GM18951 (cell line): ENCODE results near the gene FAM241A.
"Not testable (repeated sequence)": the region's sequence is repeated elsewhere in the genome, so short reads cannot be mapped to it uniquely, and the experiment has no call there.

Experiments used
- POLR2A ChIP-seq: IDR thresholded peaks from 4 replicates; pipeline ENCODE4 v1.6.1; 2011; ENCODE audit warnings: mild to moderate bottlenecking; ENCODE audit not compliant: insufficient read length, insufficient read depth; ENCODE audit errors: extremely low read depth
- in situ Hi-C: fragments of 300-500 bp; cut with MboI; formaldehyde crosslinking; loops from one replicate; pipeline ENCODE4 v1.12.0; 2022; ENCODE audit warnings: low sequenced_read_pairs, mixed read lengths, inconsistent platforms; ENCODE audit not compliant: unreplicated experiment

The FAM241A gene

GRCh38 chr4:112144546-112145325, 518 bp upstream of the FAM241A start:
- in situ Hi-C loops, result no loop called here
- no peak for TF ChIP-seq POLR2A

- in situ Hi-C loops, result no loop called here
Measured at GRCh38 chr4:112145790-112146501, 692 bp downstream of the FAM241A start.

GRCh38 chr4:112146502-112146813, 1.2 kb downstream of the FAM241A start:
- in situ Hi-C loops, result no loop called here
- TF ChIP-seq POLR2A, result no peak

More at GRCh38 chr4:112145790-112146501, 692 bp downstream of the FAM241A start:
- TF ChIP-seq POLR2A, result no peak

GRCh38 chr4:112147697-112148096, 2.4 kb downstream of the FAM241A start:
- TF ChIP-seq POLR2A, result no peak
- in situ Hi-C loops, result no loop called here

GRCh38 chr4:112150920-112151319, 5.7 kb downstream of the FAM241A start:
- in situ Hi-C loops, result no loop called here
- TF ChIP-seq POLR2A, result no peak

GRCh38 chr4:112152521-112152920, 7.3 kb downstream of the FAM241A start:
- in situ Hi-C loops, result no loop called here
- TF ChIP-seq POLR2A, result no peak

GRCh38 chr4:112153211-112153791, 8.0 kb downstream of the FAM241A start:
- TF ChIP-seq POLR2A, result no peak
- in situ Hi-C loops, result no loop called here

- in situ Hi-C loops, result no loop called here
- TF ChIP-seq POLR2A, result no peak
Measured at GRCh38 chr4:112156112-112156511, 10.9 kb downstream of the FAM241A start.

GRCh38 chr4:112156553-112156952, 11.3 kb downstream of the FAM241A start:
- in situ Hi-C loops, result no loop called here
- TF ChIP-seq POLR2A, result no peak

- in situ Hi-C loops, result not testable (repeated sequence)
Measured at GRCh38 chr4:112163706-112164105, 18.5 kb downstream of the FAM241A start.

- no peak for TF ChIP-seq POLR2A
- in situ Hi-C loops, result no loop called here
Measured at GRCh38 chr4:112167794-112168193, 22.5 kb downstream of the FAM241A start.

- in situ Hi-C loops, result no loop called here
- no peak for TF ChIP-seq POLR2A
Measured at GRCh38 chr4:112168719-112169500, 23.7 kb downstream of the FAM241A start.

- no peak for TF ChIP-seq POLR2A
- in situ Hi-C loops, result no loop called here
Measured at GRCh38 chr4:112170451-112170993, 25.3 kb downstream of the FAM241A start.

GRCh38 chr4:112171051-112171763, 26.0 kb downstream of the FAM241A start:
- in situ Hi-C loops, result not testable (repeated sequence)
